AG09319 (cell line): ENCODE results near the gene MRGPRD.

Experiments used
- DNase-seq: peaks from one replicate; pipeline ENCODE4 v3.0.0-alpha.2; 2010; ENCODE audit warnings: low read depth; ENCODE audit errors: extremely low read depth
- CTCF ChIP-seq: IDR thresholded peaks from 2 replicates; pipeline ENCODE4 v1.5.1; 2011; ENCODE audit warnings: low read depth, mild to moderate bottlenecking, inconsistent platforms, low read length, moderate library complexity

The MRGPRD gene

DNA sequence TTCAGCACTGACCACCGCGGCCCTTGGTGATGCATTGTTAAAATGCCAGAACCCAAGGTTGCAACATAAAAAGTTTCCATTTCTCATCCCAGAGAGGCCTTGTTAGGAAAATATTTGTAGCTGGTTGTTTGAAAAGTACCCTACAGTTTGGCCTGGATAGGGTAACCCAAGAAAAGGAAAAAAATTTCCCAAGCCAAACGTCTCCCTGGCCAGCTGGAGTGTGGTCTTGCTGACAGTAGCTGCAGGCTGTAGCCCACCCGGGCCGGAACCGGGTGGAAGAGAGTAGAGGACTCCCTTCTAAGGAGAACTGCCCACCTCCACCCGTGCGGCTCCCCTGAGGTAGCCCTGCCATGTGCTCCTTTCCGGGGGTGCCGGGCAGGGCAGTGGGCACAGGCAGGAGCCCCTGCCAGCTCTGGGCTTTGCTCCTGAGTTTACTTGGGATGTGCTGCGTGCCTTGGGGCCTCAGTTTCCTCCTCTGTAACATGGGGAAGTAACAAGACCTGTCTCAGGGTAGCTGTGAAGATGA is 38.6 kb downstream of the MRGPRD start:
- DNase-seq = no peak
- TF ChIP-seq CTCF = no peak

- TF ChIP-seq CTCF = no peak
- no peak for DNase-seq
Observed at GRCh38 chr11:68941324-68942094, 39.3 kb downstream of the MRGPRD start.

GRCh38 chr11:68940651-68941323 is 40.0 kb downstream of the MRGPRD start:
- TF ChIP-seq CTCF = no peak
- DNase-seq = no peak

- no peak for DNase-seq
- TF ChIP-seq CTCF = no peak
Observed at GRCh38 chr11:68939583-68940555, 40.9 kb downstream of the MRGPRD start.

DNA sequence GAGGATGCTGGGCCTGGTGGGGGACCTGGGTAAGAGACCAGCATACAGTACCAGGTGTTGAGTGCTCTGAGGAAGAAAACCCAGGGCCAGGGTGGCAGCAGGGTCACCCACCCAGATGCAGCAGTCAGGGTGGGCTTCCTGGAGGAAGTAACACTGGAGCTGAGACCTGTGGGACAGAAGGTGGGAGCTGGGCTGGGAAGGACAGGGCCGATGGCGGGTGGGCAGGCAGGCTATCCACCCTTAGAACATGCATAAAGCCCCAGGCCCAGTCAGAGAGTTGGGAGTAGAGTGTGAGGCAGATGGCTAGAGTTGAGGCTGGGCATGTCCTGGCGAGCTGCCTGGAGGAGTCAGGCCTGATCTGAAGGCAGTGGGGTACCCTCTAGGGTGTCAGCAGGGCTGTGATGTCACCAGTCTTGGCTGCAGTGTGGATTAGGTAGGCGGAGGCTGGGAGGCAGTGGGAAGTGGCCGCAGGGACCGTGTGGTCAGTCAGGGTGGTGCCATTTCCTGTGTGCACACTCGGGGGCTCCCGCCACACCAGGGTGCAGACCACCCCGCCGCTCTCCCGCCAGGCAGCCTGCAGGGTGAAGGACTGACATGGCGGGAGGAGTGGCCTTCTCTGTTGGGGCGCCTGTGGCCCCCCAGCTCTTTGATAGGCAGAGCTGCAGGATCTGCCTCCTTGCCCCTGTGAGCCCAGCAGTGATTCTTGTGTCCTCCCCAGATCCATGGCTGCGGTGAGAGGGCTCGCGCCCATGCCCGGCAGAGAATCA is 41.8 kb downstream of the MRGPRD start:
- no peak for TF ChIP-seq CTCF
- DNase-seq = no peak

DNA sequence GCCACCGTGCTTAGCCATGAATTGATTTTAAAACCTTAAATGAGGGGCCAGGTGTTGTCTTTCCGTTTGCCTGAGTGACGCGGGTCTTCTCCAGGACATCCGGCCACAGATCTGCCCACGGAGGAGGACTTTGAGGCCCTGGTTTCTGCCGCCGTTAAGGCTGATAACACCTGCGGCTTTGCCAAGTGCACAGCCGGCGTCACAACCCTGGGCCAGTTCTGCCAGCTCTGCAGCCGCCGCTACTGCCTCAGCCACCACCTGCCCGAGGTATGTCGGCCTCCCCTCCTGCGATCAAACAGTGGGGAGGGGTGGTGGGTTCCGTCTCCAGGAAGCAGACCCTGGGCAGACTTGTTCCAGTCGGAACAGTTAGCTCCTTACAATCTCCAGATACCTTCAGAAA is 42.7 kb downstream of the MRGPRD start:
- TF ChIP-seq CTCF = no peak
- DNase-seq = no peak
